Lung (tissue), 12 donors: ENCODE results near the gene ACTN4. TPM values are rescaled to one million over a fixed set of nuclear protein-coding genes. Genes with fewer than 3 reads are reported as not detected.

Experiments
- ATAC-seq: fragments of 200-7000 bp; cut with Tn5 transposase; one replicate; pipeline ENCODE4 v1.9.1; 2020; ENCODE audit warnings: moderate number of reproducible peaks; ENCODE audit not compliant: insufficient read depth, low FRiP score
- DNase-seq, 3 donors: peaks; one replicate each; pipeline ENCODE4 v3.0.0-alpha.2; 2013 to 2017
- H3K27ac ChIP-seq, 2 donors: one replicate each; pipeline ENCODE4 v1.5.1; 2013; ENCODE audit warnings: mild to moderate bottlenecking in 2 of 2, moderate library complexity in 2 of 2, control low read depth in 1 of 2, inconsistent platforms in 1 of 2, low read depth in 1 of 2, low read length in 1 of 2
- H3K27me3 ChIP-seq, 3 donors: one replicate each; pipeline ENCODE4 v1.5.1; 2013; ENCODE audit warnings: low read length in 2 of 3; ENCODE audit not compliant: control insufficient read depth in 3 of 3, insufficient read depth in 3 of 3
- H3K36me3 ChIP-seq, 4 donors: one replicate each; pipeline ENCODE4 v1.5.1; 2013; ENCODE audit warnings: low read length in 4 of 4, mild to moderate bottlenecking in 1 of 4, moderate library complexity in 1 of 4; ENCODE audit not compliant: control insufficient read depth in 4 of 4, insufficient read depth in 4 of 4
- H3K4me1 ChIP-seq, 5 donors: one replicate each; pipeline ENCODE4 v1.5.1; 2013; ENCODE audit warnings: low read length in 5 of 5, mild to moderate bottlenecking in 2 of 5, moderate library complexity in 1 of 5; ENCODE audit not compliant: control insufficient read depth in 5 of 5, insufficient read depth in 5 of 5
- H3K4me3 ChIP-seq: one replicate; pipeline ENCODE4 v1.5.1; 2013; ENCODE audit warnings: mild to moderate bottlenecking, control low read depth, moderate library complexity
- H3K9ac ChIP-seq, 2 donors: one replicate each; pipeline ENCODE4 v1.5.1; 2013; ENCODE audit warnings: low read length in 2 of 2, control low read depth in 1 of 2; ENCODE audit not compliant: insufficient read depth in 1 of 2
- H3K9me3 ChIP-seq, 4 donors: one replicate each; pipeline ENCODE4 v1.5.1; 2013; ENCODE audit warnings: low read length in 3 of 4, mild to moderate bottlenecking in 1 of 4, moderate library complexity in 1 of 4; ENCODE audit not compliant: control insufficient read depth in 4 of 4, insufficient read depth in 3 of 4
- CTCF ChIP-seq: IDR thresholded peaks from 2 replicates; pipeline ENCODE4 v1.5.1; 2012; ENCODE audit warnings: mild to moderate bottlenecking; ENCODE audit errors: control extremely low read depth, extremely low read depth
- WGBS, 2 donors: extraction: QIAGEN DNeasy Blood & Tissue Kit; methylation state at CpG; one replicate each; pipeline ENCODE4 v1.1.7; 2013; 5-methylcytosine and 5-hydroxymethylcytosine counted together
- polyA plus RNA-seq, 2 donors: library from polyadenylated mRNA; stranded (reverse); fragments of 200-250 nt; gene quantifications; one replicate each; pipeline ENCODE4 v1.2.1, GENCODE V29; 2013
- total RNA-seq, 2 donors: library from RNA; depleted of rRNA in 1 of 2; stranded (reverse); fragments of >200 nt in 1 of 2; gene quantifications; one replicate each; pipeline ENCODE4 v1.2.1, GENCODE V29; 2014 to 2021
- donor health status: control.
- donor health status: control.
- donor health status: Bipolar disorder and iron deficiency.
- donor health status: healthy.
- donor health status: DM: yes; HTN: yes; CAD: no.

The ACTN4 gene
- total and polyA plus RNA-seq, 4 donors, result 229 to 552 (median 367) TPM

- H3K4me1 ChIP-seq, result peaks cover 0 to 27% (median 25%) of the 10 kb centered on the region in 5 donors
- ATAC-seq, result no peak
- DNase-seq, result no peak
- H3K27ac ChIP-seq, result peak overlapping the region; percentile 15 to 22
- H3K27me3 ChIP-seq, result no peaks in the 10 kb centered on the region
- TF ChIP-seq CTCF, result no peak
- H3K9ac ChIP-seq, result no peak overlapping the region
- peaks cover 2 to 84% (median 34%) of the 10 kb centered on the region in 4 donors for H3K36me3 ChIP-seq
- H3K4me3 ChIP-seq, result no peak overlapping the region
- 93 to 95% methylated on average over 14 of the region's 14 CpGs for WGBS, 2 donors
- no peaks in the 10 kb centered on the region for H3K9me3 ChIP-seq
Observed at GRCh38 chr19:38713865-38714264, 66.4 kb downstream of the ACTN4 start.

- Histone ChIP-seq H3K27me3 (no peaks in the 10 kb centered on the region), H3K9me3 (no peaks in the 10 kb centered on the region), H3K9ac (no peak overlapping the region), H3K36me3 (peaks cover 2 to 84% (median 34%) of the 10 kb centered on the region in 4 donors), H3K27ac (peak overlapping the region; percentile 15 to 22), H3K4me1 (peaks cover 0 to 28% (median 27%) of the 10 kb centered on the region in 5 donors), H3K4me3 (no peak overlapping the region)
- no peak for ATAC-seq
- no peak for TF ChIP-seq CTCF
- DNase-seq, result no peak
- WGBS, 2 donors, result 87 to 91% methylated on average over 14 of the region's 14 CpGs
Observed at GRCh38 chr19:38714354-38714778, 66.9 kb downstream of the ACTN4 start.

GRCh38 chr19:38715555-38715954 is 68.1 kb downstream of the ACTN4 start:
- Histone ChIP-seq H3K4me3 (no peak overlapping the region), H3K27ac (peak overlapping the region in 1 of 2 donors; percentile 22), H3K27me3 (no peaks in the 10 kb centered on the region), H3K9ac (no peak overlapping the region), H3K4me1 (peaks cover 0 to 34% (median 25%) of the 10 kb centered on the region in 5 donors), H3K9me3 (no peaks in the 10 kb centered on the region), H3K36me3 (peaks cover 2 to 84% (median 31%) of the 10 kb centered on the region in 4 donors)
- ATAC-seq, result no peak
- 83 to 90% methylated on average over 3 of the region's 3 CpGs for WGBS, 2 donors
- TF ChIP-seq CTCF, result no peak
- no peak for DNase-seq

GRCh38 chr19:38717051-38717450 is 69.6 kb downstream of the ACTN4 start:
- H3K4me1 ChIP-seq, result peaks cover 0 to 37% (median 18%) of the 10 kb centered on the region in 5 donors
- peaks cover 0 to 84% (median 29%) of the 10 kb centered on the region in 4 donors for H3K36me3 ChIP-seq

More at GRCh38 chr19:38717051-38717450, 69.6 kb downstream of the ACTN4 start:
- no peak overlapping the region for H3K4me3 ChIP-seq
- no peak for ATAC-seq
- no peak overlapping the region for H3K9ac ChIP-seq
- H3K9me3 ChIP-seq, result no peaks in the 10 kb centered on the region
- H3K27me3 ChIP-seq, result no peaks in the 10 kb centered on the region
- no peak for TF ChIP-seq CTCF
- DNase-seq, result no peak
- H3K27ac ChIP-seq, result no peak overlapping the region
- 95 to 96% methylated on average over 17 of the region's 17 CpGs for WGBS, 2 donors
